Measurements from ENCODE around the gene AUTS2.
A peak's percentile ranks its signal among the peaks of the same experiment; 100 is the strongest.
"Not testable (repeated sequence)": the region's sequence is repeated elsewhere in the genome, so short reads cannot be mapped to it uniquely, and the experiment has no call there.

AUTS2 gene

DNA sequence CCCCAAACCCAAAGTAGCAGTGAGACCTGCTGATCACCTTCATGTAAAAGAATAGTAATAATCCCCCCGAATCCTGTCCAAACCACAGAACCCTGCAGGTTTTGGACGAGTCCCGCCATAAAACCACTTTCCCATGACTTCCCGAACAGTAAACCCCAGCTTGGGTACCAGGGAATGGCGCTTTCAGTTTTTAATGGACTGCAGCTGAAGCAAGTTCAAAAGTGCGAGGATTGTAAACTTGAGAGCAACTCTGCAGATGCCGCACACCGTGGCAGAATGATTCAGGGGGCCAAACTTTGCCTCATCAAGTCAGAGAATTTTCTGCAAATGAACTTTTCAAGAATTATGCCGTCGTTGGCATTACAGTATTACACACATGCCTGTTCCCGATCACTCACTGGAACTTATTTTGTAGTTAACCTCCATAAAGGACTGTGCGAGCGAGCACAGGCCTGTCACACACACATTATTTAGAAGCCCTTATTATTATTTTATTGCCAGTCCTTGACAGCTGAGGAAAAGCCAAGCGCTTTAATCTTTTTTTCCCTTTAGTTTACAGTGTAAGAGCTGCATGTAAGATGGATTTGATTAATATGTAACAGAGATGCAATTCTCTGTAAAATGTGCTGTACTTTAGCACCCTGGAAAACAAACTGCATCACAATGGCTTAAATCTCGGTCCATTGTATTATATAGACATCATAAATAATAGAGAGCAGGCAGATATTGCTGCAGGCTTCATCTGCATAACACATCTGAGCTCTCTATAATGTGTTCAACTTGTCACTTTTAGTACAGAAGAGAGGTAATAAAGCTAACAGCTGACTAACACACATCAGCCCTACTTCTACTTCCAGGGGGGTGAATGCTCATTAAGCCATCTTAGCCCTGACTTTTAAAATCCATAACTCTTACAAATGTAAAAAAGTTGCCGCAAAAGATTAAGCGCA, 1040.2 kb downstream of the AUTS2 start:
- Histone ChIP-seq H3K27ac (no peak overlapping the region), H3K4me3 (no peak overlapping the region)

DNA sequence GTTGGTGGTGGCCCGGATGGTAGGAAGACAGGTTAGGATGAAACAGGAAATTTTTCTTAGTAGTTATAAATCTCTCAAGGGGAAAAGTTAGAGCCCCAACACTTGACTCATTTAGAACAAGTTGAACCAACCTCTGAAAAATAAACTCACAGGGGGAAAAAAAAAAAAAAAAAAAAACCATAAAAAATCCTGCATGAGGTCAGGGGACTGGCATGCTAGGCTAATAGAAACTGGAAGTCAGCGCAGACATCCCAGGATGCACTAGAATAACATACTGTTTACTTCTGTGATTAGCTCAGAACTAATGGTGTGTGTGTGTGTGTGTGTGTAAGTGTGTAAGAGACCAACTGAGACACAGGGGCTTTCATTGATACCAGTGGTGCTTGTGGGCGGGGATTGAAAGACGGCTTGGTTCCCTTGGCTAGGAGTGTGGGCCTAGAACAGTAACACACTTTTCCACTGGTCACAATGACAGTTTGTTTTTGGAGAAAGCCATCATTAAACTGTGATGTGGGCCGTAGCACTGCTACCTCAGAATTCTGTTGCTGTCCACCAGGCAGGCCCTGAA, 1042.1 kb downstream of the AUTS2 start:
- H3K4me3 ChIP-seq: no peak overlapping the region
- H3K27ac ChIP-seq: no peak overlapping the region

DNA sequence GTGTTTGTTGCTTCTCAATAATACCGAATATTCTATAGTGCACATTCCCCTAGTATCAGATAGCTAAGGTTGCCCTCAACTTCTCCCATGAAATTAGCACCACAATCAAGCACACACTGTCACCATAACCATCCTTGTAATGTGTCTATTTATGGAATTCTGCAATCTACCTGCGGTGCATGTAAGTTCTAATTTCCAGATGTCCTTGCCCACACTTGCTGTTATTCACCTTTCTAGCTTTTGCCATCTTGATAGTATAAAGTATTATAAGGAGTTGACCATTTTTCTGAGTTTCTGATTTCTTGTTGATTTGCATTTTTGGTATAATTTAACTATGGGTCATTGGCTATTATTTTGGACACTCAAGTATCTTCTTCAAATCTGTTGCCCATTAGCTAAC, 1043.6 kb downstream of the AUTS2 start:
- no peak overlapping the region for H3K4me3 ChIP-seq
- no peak overlapping the region for H3K27ac ChIP-seq

DNA sequence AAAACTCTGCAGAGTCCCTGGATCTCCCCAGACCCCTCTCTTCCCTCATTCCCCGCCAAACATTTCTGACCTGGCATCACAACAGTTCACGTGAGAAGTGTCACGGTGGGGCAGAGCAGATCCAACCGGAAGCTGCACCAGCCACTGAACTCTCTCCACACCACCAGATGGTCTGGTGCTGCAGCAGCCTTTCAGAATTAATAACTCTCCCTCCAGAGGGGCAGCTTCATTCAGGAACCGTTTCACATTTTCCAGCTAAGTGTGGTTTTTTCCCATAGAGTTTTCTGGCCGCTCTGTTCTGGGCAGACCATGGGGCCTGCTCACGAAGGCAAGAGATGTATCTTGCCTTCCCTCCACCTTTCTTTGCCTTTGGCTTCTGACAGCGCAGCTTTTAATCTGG, 1047.0 kb downstream of the AUTS2 start:
- Histone ChIP-seq H3K27ac (no peak overlapping the region), H3K4me3 (no peak overlapping the region)

DNA sequence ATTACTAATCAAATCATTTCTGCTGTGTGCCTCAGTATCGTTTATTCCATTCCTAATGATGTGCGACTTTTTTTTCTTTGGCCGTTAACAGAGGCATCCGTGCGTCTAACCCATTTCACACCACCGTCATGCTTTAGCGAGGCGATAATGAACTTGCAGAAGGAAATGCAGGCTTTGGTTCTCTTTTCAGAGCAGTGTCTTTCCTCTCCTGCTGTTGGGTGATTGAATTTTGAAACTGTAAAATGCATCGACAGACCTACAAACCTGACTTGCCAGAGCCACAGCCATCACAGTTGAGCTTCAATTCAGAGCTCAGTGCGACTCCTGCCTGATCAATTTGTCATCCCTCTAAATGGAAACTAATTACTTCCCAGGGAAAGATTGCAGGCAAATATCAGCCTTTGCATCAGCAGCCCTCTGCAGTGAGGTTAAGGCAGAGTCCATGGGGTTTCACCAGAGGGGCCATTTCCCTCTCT, 1047.6 kb downstream of the AUTS2 start:
- H3K4me3 ChIP-seq: no peak overlapping the region
- no peak overlapping the region for H3K27ac ChIP-seq

DNA sequence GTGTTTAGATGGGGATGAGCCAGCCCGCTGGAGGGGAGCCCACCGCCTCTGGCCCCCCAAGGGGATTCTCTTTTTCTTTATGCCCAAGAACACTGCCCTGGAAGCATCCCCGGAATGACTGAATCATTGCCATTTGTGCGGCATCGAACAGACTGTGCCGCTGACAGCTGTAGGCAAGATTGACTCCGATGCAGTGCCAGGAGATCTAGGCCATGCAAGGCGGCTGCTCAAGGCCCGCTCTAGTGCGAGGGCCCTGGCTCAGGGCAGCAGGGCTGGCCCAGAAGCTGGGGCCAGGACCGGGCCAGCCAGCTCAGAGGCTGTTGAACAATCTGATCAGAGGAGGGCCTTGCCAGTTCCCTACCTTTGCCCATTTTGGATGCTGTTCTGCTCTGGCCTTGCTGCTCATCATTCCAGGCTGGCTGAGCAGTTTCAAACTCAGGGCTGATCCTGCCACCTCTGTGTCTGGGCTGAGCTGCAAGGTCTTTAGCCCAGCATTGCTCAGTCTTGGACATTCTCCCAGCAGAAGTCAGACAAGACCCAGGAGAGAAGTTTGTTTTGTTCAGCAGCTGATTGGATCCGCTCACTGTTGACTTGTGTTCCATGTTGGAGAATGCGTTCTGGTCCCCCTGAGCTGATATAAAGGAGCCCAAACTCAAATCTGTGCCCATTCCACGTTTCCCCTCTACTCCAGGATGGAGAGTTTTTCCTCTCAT, 1048.4 kb downstream of the AUTS2 start:
- no peak overlapping the region for H3K27ac ChIP-seq

DNA sequence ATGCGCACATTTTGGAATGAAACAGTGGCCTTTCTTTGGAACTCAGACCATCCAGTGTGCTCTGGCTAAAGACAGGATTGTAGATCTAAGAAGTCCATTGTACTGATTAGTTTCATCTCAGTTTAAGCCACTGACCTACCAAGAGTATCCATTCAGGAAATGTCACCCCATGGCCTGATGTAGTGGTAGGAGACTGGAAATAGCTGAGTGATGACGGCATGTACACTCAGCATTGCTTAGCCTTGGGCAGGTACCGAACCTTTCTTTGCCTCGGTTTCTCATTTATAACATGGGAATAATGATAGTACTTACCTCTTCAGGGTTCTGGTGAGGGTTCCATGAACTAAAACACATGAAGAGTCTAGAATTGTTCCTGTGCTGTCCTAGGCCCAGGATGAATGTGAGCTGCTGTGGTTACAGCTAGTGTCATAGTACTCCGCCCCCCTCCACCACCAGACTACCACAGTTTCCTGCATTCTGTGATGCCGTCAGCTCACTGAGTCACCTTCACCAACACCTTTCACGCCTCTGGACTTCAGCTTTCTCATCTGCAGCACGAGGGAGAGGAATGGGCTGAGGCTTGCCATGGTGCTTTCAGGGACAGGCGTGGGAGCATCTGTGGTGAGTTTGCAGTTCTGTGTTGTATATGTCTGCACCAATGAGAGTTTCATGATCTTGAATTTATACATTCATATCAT, 1049.7 kb downstream of the AUTS2 start:
- H3K4me3 ChIP-seq: no peak overlapping the region
- H3K27ac ChIP-seq: peak overlapping the region in 1 of 21 experiments; percentile 35

More for the DNA sequence above, 1048.4 kb downstream of the AUTS2 start:
- no peak overlapping the region for H3K4me3 ChIP-seq

DNA sequence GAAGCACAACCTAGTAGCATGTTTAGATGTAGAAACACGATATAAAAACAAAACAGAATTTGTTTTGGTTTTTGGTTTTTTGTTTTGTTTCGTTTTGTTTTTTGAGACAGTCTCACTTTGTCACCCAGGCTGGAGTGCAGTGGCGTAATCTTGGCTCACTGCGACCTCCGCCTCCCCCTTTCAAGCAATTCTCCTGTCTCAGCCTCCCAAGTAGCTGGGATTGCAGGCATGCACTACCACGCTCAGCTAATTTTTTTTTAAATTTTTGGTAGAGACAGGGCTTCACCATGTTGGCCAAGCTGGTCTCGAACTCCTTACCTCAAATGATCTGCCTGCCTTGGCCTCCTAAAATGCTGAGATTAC, 1050.2 kb downstream of the AUTS2 start:
- H3K4me3 ChIP-seq: not testable (repeated sequence)
- peak overlapping the region in 2 of 21 experiments; percentile 35 to 37 for H3K27ac ChIP-seq

DNA sequence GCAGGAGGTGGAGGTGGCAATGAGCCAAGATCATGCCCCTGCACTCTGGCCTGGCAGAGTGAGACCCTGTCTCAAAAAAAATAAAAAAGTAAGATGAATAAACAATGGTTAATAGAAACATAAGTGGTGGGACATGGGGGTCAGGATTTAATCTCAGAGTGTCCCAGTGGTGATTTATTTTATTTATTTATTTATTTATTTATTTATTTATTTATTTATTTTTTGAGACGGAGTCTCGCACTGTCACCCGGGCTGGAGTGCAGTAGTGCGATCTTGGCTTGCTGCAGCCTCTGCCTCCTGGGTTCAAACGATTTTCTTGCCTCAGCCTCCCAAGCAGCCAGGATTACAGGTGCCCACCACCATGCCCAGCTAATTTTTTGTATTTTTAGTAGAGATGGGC, 1051.0 kb downstream of the AUTS2 start:
- Histone ChIP-seq H3K4me3 (no peak overlapping the region), H3K27ac (no peak overlapping the region)

DNA sequence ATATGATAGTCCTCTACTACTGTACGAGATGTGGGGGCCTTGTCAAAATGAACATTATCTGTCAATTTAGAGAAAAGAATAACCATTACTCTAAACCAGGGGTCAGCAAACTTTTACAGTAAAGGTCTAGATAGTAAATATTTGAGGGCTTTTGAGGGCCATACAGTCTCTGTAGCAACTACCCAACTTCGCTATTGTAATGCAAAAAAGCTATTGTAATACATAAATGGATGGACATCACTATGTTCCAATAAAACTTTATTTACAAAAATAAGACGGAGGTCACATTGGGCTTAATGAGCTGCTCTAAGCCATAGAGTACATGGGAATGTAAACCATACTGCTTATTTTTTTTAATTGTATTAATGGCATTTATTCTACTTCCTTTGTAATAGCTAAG, 1055.9 kb downstream of the AUTS2 start:
- Histone ChIP-seq H3K27ac (no peak overlapping the region), H3K4me3 (no peak overlapping the region)

DNA sequence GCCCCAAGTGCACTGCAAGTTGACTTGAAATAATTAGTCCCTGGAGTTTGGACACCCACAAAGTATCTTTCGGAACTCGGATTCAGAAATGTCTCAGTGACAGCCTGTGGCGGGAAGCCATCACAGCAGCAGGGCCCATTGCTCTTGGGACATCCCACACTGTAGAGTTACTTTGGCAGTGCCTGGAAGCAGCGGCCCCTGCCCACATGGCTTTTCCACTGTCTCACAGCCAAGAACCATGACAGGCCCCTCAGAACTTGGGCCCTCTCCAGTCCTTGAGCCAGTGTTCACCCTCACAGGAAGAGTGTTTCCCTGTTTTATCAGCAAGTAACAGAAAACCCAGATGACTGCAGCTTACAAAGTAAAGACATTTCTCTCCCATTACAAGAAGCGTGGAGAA, 1056.7 kb downstream of the AUTS2 start:
- Histone ChIP-seq H3K4me3 (no peak overlapping the region), H3K27ac (no peak overlapping the region)

DNA sequence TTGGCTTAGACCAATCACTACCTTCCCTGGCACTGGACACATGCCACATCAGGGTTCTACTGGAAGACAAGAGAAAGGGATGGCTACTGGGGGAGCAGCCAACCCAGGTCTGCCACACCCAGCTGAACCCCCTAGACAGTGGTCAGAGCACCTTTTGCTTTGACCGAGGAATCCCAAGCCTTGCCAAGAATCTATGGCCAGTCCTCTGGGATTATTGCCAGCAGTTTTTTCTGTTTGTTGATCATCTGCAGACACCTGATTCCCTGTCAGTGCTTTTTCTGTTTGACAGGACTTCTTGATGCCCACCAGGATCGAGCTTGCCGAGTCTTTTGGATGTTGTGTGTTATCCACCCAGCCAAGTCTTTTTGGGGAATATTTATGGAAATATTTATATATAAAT, 1057.4 kb downstream of the AUTS2 start:
- no peak overlapping the region for H3K27ac ChIP-seq
- no peak overlapping the region for H3K4me3 ChIP-seq

DNA sequence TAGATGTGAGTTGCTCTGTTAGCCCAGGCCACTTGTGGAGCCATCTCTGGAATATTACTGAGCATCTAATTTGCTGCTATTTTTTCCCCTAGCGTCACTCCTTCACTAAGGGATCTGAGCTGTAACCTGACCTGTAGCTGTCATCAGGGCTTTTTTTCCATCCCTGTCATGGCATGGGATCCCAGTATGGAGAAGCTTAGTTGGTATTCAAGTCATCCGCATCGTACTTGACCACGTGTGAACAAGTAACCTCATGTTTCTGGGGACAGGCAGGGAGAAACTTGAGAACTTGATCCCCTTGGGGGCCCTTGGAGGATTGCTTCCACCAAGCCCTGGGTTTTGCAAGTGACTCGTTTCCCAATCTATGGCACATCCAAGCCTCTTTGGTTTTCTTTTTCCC, 1059.3 kb downstream of the AUTS2 start:
- H3K4me3 ChIP-seq: no peak overlapping the region
- no peak overlapping the region for H3K27ac ChIP-seq

DNA sequence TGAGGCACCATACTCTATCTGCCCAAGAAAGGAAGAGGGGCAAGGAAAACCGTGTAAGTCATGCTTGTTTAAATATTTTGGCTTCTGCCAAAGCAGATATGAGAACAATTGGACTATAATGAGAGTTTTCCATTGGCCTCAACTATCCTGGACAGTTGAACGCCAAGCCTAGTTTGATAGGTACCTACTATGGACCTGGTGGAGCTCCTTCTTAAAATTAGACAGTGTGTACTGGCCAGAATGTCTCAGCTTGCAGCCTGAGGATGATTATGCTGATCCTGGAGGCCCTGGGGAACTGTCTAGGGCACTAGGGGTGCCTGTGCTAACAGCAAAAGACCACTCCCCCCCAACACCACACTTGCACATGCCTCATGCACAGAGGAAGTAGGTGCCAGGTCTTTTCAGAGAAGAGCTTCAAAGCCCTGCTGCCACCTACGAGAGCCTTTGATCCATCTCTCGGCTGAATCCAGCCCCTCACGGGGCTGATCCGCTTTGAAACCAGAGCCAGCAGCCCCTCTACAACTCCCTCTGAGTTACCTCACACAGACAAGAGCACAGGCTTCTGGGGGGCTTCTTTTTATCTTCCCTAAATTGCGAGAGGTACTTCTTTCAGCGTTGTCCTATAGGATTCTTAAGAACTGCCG, 1059.8 kb downstream of the AUTS2 start:
- H3K27ac ChIP-seq: no peak overlapping the region
- no peak overlapping the region for H3K4me3 ChIP-seq

DNA sequence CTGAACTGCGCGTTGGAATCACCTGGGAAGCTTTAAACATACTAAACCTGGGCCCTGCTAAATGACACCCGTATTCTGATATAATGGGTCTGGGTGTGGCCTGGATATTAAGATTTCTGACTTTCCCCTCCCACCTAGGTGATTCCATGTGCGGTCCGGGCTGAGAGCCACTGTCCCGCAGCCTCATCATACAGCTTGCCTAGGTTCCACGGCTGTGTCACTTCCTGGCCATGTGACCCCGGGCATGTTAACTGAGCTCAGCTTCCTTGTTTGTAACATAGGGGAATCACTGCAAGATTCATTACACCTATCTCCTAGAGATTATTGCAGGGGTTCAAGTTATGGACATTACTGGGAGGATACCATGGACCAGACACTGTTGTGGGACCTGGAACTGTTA, 1061.0 kb downstream of the AUTS2 start:
- Histone ChIP-seq H3K4me3 (no peak overlapping the region), H3K27ac (no peak overlapping the region)

DNA sequence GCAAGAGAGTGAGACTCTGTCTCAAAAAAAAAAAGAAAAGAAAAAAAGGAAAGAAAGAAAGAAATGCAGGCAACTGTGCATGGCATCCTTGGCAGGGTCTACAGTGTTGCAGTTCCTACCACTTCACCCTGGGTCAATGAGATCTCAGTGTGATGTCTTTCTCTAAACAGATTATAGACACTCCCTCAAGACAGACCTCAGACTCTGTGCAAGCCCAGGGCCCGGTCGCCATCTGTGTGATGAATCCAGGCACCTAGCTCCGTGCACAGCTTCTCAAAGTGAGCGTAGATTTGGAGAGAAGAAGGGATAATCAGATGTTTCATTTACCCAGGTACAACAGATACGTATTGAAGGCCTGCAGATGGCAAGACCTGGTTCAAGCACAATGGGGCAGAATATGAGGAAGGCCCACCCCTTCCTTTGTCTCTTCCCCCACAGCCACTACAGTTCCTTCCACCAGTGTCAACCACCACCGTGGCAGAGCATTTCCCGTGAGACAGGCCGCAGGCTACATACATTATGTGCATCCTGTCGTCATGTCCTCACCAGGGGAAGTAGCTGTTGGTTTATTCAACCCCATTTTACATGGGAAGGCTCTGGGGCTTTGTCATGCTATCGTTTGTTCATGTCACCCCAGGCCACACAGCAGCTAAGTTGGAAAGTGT, 1062.0 kb downstream of the AUTS2 start:
- H3K4me3 ChIP-seq: no peak overlapping the region
- peak overlapping the region in 1 of 21 experiments; percentile 6 for H3K27ac ChIP-seq

DNA sequence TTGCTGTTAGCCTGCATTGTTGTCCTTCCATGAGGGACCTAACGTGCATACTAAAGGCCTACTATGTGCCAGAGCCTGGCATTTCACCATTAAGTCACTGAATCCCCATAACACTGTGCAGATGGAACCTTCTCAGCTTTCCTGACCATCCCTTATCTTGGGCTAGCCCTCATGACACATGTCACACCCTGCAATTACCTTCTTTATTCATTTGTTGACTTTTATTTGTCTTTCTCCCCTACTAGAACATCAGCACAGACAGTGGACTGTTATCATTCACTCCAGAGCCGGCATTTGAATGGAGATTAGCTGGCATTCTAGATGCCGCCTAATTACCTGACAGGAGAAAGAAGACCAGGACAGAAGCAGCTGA, 1062.5 kb downstream of the AUTS2 start:
- no peak overlapping the region for H3K4me3 ChIP-seq
- H3K27ac ChIP-seq: no peak overlapping the region

DNA sequence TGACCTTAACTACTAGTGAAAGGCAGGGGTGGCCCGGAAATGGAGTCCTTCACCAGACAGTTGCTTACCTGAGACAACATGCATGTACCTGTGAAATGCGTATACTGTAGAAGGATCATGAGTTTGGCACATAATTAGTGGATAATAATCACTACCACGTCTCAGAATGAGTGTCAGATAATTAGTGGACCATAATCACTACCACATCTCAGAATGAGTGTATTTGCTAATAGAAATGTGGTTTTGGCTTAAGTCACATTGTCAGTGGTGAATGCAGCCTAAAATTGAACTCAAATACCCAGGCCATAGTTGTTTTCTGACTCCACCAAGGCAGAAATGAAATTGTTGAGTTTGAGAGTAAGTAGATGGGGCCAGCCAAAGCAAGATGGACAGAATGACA, 1065.4 kb downstream of the AUTS2 start:
- no peak overlapping the region for H3K27ac ChIP-seq
- H3K4me3 ChIP-seq: no peak overlapping the region

DNA sequence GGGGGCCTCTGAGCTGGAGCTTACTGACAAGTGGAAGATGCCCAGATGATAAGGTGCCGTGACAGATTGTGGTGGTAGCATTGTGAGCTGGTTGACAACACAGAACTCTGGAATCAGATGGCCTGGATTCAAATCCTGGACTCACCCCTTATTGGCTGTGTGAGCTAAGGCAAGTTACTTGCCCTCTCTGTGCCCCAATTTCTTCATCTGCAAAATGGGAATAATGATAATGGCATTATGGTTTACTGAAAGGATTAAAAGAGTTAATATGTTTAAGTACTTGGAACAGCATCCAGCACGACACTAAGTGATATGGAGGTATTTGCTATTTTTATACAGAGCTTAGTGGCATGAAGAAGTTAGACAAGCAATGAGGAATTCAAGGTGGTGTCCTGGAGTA, 1067.7 kb downstream of the AUTS2 start:
- no peak overlapping the region for H3K4me3 ChIP-seq
- H3K27ac ChIP-seq: no peak overlapping the region
